Neural progenitor cell (in vitro differentiated cells): ENCODE measurements around the gene PIK3R6. TPM values are rescaled to one million over a fixed set of nuclear protein-coding genes. Genes with fewer than 3 reads are reported as not detected.
A peak's percentile ranks its signal among the peaks of the same experiment; 100 is the strongest.
"Not testable (repeated sequence)": the region's sequence is repeated elsewhere in the genome, so short reads cannot be mapped to it uniquely, and the experiment has no call there.

Experiments used
- DNase-seq: peaks from one replicate; pipeline ENCODE4 v3.0.0-alpha.2; 2016; ENCODE audit warnings: low spot score
- H2AFZ ChIP-seq: fragments of 200-600 bp; sonication (generic); replicated peaks from 2 replicates; pipeline ENCODE4 v1.6.1; 2016; ENCODE audit warnings: antibody characterized with exemption
- H3F3A ChIP-seq: fragments of 200-600 bp; sonication (generic); 2 replicates; pipeline ENCODE4 v1.6.1; 2016; ENCODE audit warnings: antibody characterized with exemption, low read depth
- H3K27ac ChIP-seq: fragments of 200-600 bp; sonication (generic); 2 replicates; pipeline ENCODE4 v1.5.1; 2016; ENCODE audit warnings: mild to moderate bottlenecking
- H3K27me3 ChIP-seq: fragments of 200-600 bp; sonication (generic); 2 replicates; pipeline ENCODE4 v1.6.1; 2016; ENCODE audit warnings: mild to moderate bottlenecking, moderate library complexity
- H3K36me3 ChIP-seq: fragments of 200-600 bp; sonication (generic); 2 replicates; pipeline ENCODE4 v1.5.1; 2016
- H3K4me1 ChIP-seq: fragments of 200-600 bp; sonication (generic); 2 replicates; pipeline ENCODE4 v1.6.1; 2016; ENCODE audit warnings: mixed run types
- H3K4me2 ChIP-seq: fragments of 200-600 bp; sonication (generic); 2 replicates; pipeline ENCODE4 v1.6.1; 2016
- H3K4me3 ChIP-seq: fragments of 200-600 bp; sonication (generic); 2 replicates; pipeline ENCODE4 v1.5.1; 2016
- H3K79me2 ChIP-seq: fragments of 200-600 bp; sonication (generic); 2 replicates; pipeline ENCODE4 v1.6.1; 2016; ENCODE audit warnings: low read depth
- H3K9ac ChIP-seq: fragments of 200-600 bp; sonication (generic); 2 replicates; pipeline ENCODE4 v1.6.1; 2016
- H3K9me3 ChIP-seq: fragments of 200-600 bp; sonication (generic); 2 replicates; pipeline ENCODE4 v1.5.1; 2016; ENCODE audit warnings: low read depth
- H4K20me1 ChIP-seq: fragments of 200-600 bp; sonication (generic); 2 replicates; pipeline ENCODE4 v1.6.1; 2016; ENCODE audit warnings: low read depth
- H3K27ac Mint-ChIP-seq: 3 replicates; pipeline ENCODE4 v1.8.0; 2021; ENCODE audit warnings: mixed read lengths
- H3K27me3 Mint-ChIP-seq: 2 replicates; pipeline ENCODE4 v1.8.0; 2022; ENCODE audit warnings: low read depth, mild to moderate bottlenecking, inconsistent platforms, moderate library complexity, mixed read lengths; ENCODE audit not compliant: insufficient read depth
- H3K36me3 Mint-ChIP-seq: 3 replicates; pipeline ENCODE4 v1.8.0; 2021; ENCODE audit warnings: mixed read lengths
- H3K4me1 Mint-ChIP-seq: 3 replicates; pipeline ENCODE4 v1.8.0; 2021; ENCODE audit warnings: mixed read lengths
- H3K4me3 Mint-ChIP-seq: 3 replicates; pipeline ENCODE4 v1.8.0; 2021; ENCODE audit warnings: mild to moderate bottlenecking, moderate library complexity, mixed read lengths
- H3K9me3 Mint-ChIP-seq: 3 replicates; pipeline ENCODE4 v1.8.0; 2020; ENCODE audit warnings: mixed read lengths
- EZH2 ChIP-seq: fragments of 200-600 bp; sonication (generic); IDR thresholded peaks from 2 replicates; pipeline ENCODE4 v1.6.1; 2017; ENCODE audit warnings: antibody characterized with exemption, mild to moderate bottlenecking, moderate library complexity
- EZH2phosphoT487 ChIP-seq: fragments of 200-600 bp; sonication (generic); IDR thresholded peaks from 2 replicates; pipeline ENCODE4 v1.6.1; 2017; ENCODE audit warnings: antibody characterized with exemption
- total RNA-seq: library from RNA; depleted of rRNA; stranded (reverse); fragments of >200 nt; gene quantifications from 2 replicates; pipeline ENCODE4 v1.2.3, GENCODE V29; 2015; ENCODE audit warnings: low replicate concordance
- TF ChIP-seq, protein P1 (sequence below): fragments of 200-600 bp; sonication (generic); IDR thresholded peaks from 2 replicates; pipeline ENCODE4 v1.5.1; 2017; ENCODE audit warnings: antibody characterized with exemption, mild to moderate bottlenecking

The PIK3R6 gene
- total RNA-seq, 1 donor from 2014 or later: not detected

DNA sequence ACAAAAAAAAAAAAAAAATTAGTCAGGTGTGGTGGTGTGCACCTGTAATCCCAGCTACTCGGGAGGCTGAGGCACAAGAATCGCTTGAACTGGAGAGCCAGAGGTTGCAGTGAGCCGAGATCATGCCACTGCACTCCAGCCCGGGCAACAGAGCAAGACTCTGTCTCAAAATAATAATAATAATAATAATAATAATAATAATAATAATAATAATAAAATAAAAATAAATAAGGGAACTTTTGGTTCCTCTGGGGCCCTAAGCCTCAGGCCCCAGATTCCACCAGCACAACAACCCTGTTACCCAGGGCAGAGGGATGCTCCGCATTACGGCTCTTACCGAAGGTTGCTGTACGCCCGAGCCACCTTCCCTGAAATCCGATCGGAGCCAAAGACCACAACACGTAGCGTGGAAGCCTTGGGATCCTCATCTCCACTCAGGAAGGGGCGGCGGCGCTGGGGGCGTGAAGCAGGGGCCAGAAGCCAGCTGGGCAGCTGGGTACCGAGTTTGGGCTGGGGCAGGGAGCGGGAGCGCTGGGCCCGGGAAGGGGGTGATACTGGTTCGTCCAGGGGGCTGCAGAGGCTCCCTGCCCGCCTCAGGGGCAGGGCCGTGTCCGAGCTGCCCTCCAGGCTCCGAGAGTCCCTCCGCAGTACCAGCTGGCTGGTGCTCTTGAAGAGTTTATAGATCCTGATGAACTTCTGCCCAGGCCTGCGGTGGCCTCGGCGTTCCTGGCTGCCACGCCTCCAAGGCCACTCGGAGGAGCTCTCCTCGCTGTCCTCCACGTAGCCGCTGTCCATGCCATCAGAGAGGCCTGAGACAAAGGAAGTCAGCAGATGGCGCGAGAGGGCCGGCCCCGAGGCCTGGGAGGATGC is 20.6 kb upstream of the PIK3R6 start:
- Histone ChIP-seq H2AFZ (peak overlapping the region; percentile 92), H3K4me3 (no peak overlapping the region), H3K79me2 (no peaks in the 10 kb centered on the region), H3K4me1 (no peaks in the 10 kb centered on the region), H3K4me2 (no peak overlapping the region), H3K9me3 (no peaks in the 10 kb centered on the region), H3K9ac (no peak overlapping the region), H3K27ac (no peak overlapping the region), H4K20me1 (no peaks in the 10 kb centered on the region), H3K27me3 (no peaks in the 10 kb centered on the region), H3F3A (no peaks in the 10 kb centered on the region), H3K36me3 (no peaks in the 10 kb centered on the region)
- Mint-ChIP-seq H3K36me3 (no peaks in the 10 kb centered on the region), H3K4me3 (no peak overlapping the region), H3K9me3 (no peaks in the 10 kb centered on the region), H3K27ac (no peak overlapping the region), H3K4me1 (peaks cover 11% of the 10 kb centered on the region), H3K27me3 (peaks cover 12% of the 10 kb centered on the region)
- DNase-seq: peak; percentile 88
- TF ChIP-seq, protein P1, sequence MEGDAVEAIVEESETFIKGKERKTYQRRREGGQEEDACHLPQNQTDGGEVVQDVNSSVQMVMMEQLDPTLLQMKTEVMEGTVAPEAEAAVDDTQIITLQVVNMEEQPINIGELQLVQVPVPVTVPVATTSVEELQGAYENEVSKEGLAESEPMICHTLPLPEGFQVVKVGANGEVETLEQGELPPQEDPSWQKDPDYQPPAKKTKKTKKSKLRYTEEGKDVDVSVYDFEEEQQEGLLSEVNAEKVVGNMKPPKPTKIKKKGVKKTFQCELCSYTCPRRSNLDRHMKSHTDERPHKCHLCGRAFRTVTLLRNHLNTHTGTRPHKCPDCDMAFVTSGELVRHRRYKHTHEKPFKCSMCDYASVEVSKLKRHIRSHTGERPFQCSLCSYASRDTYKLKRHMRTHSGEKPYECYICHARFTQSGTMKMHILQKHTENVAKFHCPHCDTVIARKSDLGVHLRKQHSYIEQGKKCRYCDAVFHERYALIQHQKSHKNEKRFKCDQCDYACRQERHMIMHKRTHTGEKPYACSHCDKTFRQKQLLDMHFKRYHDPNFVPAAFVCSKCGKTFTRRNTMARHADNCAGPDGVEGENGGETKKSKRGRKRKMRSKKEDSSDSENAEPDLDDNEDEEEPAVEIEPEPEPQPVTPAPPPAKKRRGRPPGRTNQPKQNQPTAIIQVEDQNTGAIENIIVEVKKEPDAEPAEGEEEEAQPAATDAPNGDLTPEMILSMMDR: peak; percentile 63
- no peak for TF ChIP-seq EZH2phosphoT487

DNA sequence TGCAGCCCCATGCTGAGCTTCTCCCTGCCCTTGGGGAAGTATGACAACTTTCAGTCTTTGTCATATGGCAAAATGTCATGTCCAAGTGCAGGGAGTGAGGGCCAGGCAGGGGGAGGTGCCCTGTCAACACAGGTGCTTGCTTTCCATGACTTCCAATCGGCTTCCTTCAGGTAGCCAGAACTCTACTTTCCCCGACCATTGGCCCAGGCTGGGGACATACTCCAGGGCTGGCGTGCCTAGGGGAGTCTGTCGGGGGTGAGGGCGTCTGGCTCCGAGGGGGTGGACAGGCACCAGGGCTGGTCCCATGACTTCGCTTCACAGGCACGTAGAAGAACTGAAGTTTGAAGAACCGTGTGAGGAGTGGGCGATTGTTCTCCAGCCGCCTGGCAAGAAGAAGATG is 19.8 kb upstream of the PIK3R6 start:
- H3K9ac ChIP-seq: no peak overlapping the region
- H3K4me2 ChIP-seq: no peak overlapping the region
- H3K79me2 ChIP-seq: no peaks in the 10 kb centered on the region
- Mint-ChIP-seq H3K4me3 (no peak overlapping the region), H3K4me1 (peaks cover 5% of the 10 kb centered on the region), H3K27ac (no peak overlapping the region), H3K36me3 (no peaks in the 10 kb centered on the region), H3K9me3 (no peaks in the 10 kb centered on the region), H3K27me3 (peaks cover 10% of the 10 kb centered on the region)
- TF ChIP-seq EZH2 (no peak), EZH2phosphoT487 (no peak)
- TF ChIP-seq, protein P1: no peak
- no peak overlapping the region for H3K4me3 ChIP-seq
- no peaks in the 10 kb centered on the region for H3F3A ChIP-seq
- no peaks in the 10 kb centered on the region for H3K27me3 ChIP-seq
- no peak overlapping the region for H2AFZ ChIP-seq
- no peak for DNase-seq
- no peak overlapping the region for H3K27ac ChIP-seq
- no peaks in the 10 kb centered on the region for H3K36me3 ChIP-seq
- no peaks in the 10 kb centered on the region for H3K9me3 ChIP-seq
- H4K20me1 ChIP-seq: no peaks in the 10 kb centered on the region
- H3K4me1 ChIP-seq: no peaks in the 10 kb centered on the region

DNA sequence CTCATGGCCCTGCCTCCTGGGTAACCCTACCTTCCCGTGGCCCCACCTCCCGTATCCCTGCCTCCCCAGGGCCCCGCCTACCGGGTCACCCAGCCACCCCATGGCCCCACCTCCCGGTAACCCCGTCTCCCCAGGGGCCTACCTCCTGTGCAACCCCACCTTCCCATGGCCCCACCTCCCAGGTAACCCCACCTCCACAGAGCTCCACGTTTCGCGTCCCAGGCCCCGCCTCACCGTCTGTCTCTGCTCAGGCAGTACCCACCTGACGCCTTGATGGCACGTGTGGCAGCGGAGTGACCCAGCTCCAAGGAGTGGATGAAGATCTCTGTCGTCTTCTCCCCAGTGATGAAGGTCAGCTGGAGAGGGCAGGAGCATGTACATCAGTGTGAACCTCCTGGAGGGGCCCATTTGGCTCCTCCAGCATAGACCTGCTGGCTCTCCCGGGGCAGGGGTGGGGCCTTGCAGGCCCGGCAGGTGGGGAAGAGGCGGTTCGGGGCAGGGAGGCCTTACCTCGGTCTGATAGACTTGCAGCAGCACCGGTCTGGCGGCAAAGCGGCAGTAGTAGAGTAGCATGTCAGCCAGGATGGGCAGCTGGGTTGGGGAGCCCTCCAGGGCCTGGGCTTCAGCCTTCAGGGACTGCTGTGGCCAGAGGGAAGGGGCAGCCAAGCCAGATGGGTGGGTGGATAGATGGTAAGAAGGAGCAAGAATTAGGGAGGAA is 18.7 kb upstream of the PIK3R6 start:
- no peak overlapping the region for H3K27ac ChIP-seq
- H3K9ac ChIP-seq: no peak overlapping the region
- no peak overlapping the region for H3K4me3 ChIP-seq
- no peak for DNase-seq
- TF ChIP-seq, protein P1: no peak
- no peak for TF ChIP-seq EZH2
- TF ChIP-seq EZH2phosphoT487: no peak
- no peaks in the 10 kb centered on the region for H4K20me1 ChIP-seq
- H3K9me3 ChIP-seq: no peaks in the 10 kb centered on the region
- Mint-ChIP-seq H3K27me3 (peaks cover 6% of the 10 kb centered on the region), H3K36me3 (no peaks in the 10 kb centered on the region), H3K27ac (no peak overlapping the region), H3K4me3 (no peak overlapping the region), H3K4me1 (no peaks in the 10 kb centered on the region), H3K9me3 (no peaks in the 10 kb centered on the region)
- H3K36me3 ChIP-seq: no peaks in the 10 kb centered on the region
- H3F3A ChIP-seq: no peaks in the 10 kb centered on the region
- H2AFZ ChIP-seq: no peak overlapping the region
- no peaks in the 10 kb centered on the region for H3K79me2 ChIP-seq
- H3K27me3 ChIP-seq: no peaks in the 10 kb centered on the region
- H3K4me1 ChIP-seq: no peaks in the 10 kb centered on the region
- H3K4me2 ChIP-seq: no peak overlapping the region

DNA sequence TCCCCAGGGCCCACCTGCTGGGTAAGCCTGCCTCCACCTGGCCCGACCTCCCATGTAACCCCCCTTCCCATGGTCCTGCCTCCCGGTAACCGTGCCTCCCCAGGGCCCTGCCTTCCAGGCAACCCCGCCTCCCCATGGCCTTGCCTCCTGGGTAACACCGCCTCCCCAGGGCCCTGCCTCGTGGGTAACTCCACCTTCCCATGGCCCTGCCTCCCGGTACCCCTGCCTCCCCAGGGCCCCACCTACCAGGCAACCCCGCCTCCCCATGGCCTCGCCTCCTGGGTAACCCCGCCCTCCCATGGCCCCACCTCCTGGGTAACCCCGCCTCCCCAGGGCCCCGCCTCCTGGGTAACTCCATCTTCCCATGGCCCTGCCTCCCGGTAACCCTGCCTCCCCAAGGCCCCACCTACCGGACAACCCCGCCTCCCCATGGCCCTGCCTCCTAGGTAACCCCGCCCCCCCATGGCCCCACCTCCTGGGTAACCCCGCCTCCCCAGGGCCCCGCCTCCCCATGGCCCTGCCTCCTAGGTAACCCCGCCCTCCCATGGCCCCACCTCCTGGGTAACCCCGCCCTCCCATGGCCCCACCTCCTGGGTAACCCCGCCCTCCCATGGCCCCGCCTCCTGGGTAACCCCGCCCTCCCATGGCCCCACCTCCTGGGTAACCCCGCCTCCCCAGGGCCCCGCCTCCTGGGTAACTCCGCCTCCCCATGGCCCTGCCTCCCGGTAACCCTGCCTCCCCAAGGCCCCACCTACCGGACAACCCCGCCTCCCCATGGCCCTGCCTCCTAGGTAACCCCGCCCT is 17.9 kb upstream of the PIK3R6 start:
- H3K27me3 Mint-ChIP-seq, H3K36me3 Mint-ChIP-seq, H3K79me2 ChIP-seq, DNase-seq, H3K27ac ChIP-seq, H3K4me1 Mint-ChIP-seq, H3K36me3 ChIP-seq, H3K4me2 ChIP-seq, H3K9ac ChIP-seq, H4K20me1 ChIP-seq, H3K27me3 ChIP-seq, H2AFZ ChIP-seq, H3K9me3 Mint-ChIP-seq, H3K4me3 ChIP-seq, H3K4me3 Mint-ChIP-seq, H3K4me1 ChIP-seq, H3K9me3 ChIP-seq, H3K27ac Mint-ChIP-seq, H3F3A ChIP-seq: not testable (repeated sequence)
